SW 1271 (cell line): ENCODE measurements around the gene RACK1.
"Not testable (repeated sequence)": the region's sequence is repeated elsewhere in the genome, so short reads cannot be mapped to it uniquely, and the experiment has no call there.

ENCODE experiments used
- DNase-seq, 2 experiments: peaks; one replicate each; lab custom pipeline; 2025; lab: John Stamatoyannopoulos, UW

The RACK1 gene

GRCh38 chr5:181243564-181244343 is at the start of gene RACK1:
Gene RACK1 (minus strand): TSS chr5:181243906. CDS start chr5:181243800, 106 bp downstream.
- DNase-seq, result no peak

- not testable (repeated sequence) for DNase-seq
Observed at GRCh38 chr5:181287331-181287730, 43.6 kb upstream of the RACK1 start.

- DNase-seq, result not testable (repeated sequence)
Observed at GRCh38 chr5:181285962-181286705, 42.4 kb upstream of the RACK1 start.

- DNase-seq, result not testable (repeated sequence)
Observed at GRCh38 chr5:181283841-181284755, 40.4 kb upstream of the RACK1 start.

GRCh38 chr5:181283347-181283746 is 39.6 kb upstream of the RACK1 start:
- no peak for DNase-seq

- no peak for DNase-seq
Observed at GRCh38 chr5:181282874-181283273, 39.2 kb upstream of the RACK1 start.

- DNase-seq, result not testable (repeated sequence)
Observed at GRCh38 chr5:181282415-181282814, 38.7 kb upstream of the RACK1 start.

- DNase-seq, result no peak
Observed at GRCh38 chr5:181281984-181282316, 38.2 kb upstream of the RACK1 start.

GRCh38 chr5:181281077-181281983 is 37.6 kb upstream of the RACK1 start:
- DNase-seq, result no peak

- no peak for DNase-seq
Observed at GRCh38 chr5:181280251-181280762, 36.6 kb upstream of the RACK1 start.

GRCh38 chr5:181273433-181273744 is 29.7 kb upstream of the RACK1 start:
- DNase-seq, result not testable (repeated sequence)

- DNase-seq, result no peak
Observed at GRCh38 chr5:181271081-181271480, 27.4 kb upstream of the RACK1 start.

GRCh38 chr5:181267907-181268306 is 24.2 kb upstream of the RACK1 start:
- not testable (repeated sequence) for DNase-seq

- DNase-seq, result not testable (repeated sequence)
Observed at GRCh38 chr5:181267291-181267904, 23.7 kb upstream of the RACK1 start.

GRCh38 chr5:181265092-181265671 is 21.5 kb upstream of the RACK1 start:
- no peak for DNase-seq

GRCh38 chr5:181263633-181264032 is 19.9 kb upstream of the RACK1 start:
- DNase-seq, result no peak

- DNase-seq, result no peak
Observed at GRCh38 chr5:181261320-181262049, 17.8 kb upstream of the RACK1 start.

GRCh38 chr5:181260720-181261319 is 17.1 kb upstream of the RACK1 start, which contains the start of gene TRIM52:
Gene TRIM52 (minus strand): TSS chr5:181261143. CDS start chr5:181260813, 330 bp downstream.
- DNase-seq, result no peak
